GM12875 (cell line): ENCODE results near the gene ADAMTS18.

Source experiments
- H3K4me3 ChIP-seq: one replicate; pipeline ENCODE4 v1.5.1; 2011; ENCODE audit warnings: low read depth, low read length, control low read depth
- TF ChIP-seq, protein P1 (sequence below): IDR thresholded peaks from 2 replicates; pipeline ENCODE4 v1.5.1; 2011; ENCODE audit warnings: low read depth, mild to moderate bottlenecking, control low read depth, inconsistent platforms, low read length, moderate library complexity, borderline replicate concordance; ENCODE audit not compliant: insufficient read depth

ADAMTS18 gene

DNA sequence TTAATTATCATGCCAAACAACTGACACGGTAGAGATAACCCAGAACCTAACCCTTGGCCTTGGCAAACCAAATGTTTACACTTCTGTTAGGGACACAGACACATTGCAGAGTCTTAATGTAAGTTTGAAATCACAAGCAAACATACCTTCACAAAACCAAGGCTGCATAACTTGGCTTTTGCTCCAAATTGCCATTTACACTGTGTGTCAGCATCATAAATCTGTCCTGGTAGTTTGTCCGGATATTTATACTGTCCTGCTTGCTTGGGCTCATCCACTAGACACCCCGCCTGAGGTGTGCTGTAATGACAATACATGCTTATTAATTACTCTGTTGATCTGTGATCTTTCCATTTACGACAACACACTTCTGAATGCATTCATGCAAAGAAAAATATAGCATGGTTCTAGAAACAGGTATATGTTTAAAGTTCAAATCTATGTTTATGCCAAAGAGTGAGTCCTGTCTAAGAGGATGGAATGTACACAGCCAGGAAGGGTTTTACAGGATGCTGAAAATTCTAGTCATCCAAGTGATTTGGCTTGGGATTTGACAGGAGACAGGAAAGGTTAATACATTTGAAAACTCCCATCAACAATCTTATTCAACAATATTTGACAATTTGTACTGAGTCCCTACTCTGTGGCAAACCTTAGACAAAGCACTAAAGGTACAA lies 81.1 kb downstream of the ADAMTS18 start:
- TF ChIP-seq, protein P1, sequence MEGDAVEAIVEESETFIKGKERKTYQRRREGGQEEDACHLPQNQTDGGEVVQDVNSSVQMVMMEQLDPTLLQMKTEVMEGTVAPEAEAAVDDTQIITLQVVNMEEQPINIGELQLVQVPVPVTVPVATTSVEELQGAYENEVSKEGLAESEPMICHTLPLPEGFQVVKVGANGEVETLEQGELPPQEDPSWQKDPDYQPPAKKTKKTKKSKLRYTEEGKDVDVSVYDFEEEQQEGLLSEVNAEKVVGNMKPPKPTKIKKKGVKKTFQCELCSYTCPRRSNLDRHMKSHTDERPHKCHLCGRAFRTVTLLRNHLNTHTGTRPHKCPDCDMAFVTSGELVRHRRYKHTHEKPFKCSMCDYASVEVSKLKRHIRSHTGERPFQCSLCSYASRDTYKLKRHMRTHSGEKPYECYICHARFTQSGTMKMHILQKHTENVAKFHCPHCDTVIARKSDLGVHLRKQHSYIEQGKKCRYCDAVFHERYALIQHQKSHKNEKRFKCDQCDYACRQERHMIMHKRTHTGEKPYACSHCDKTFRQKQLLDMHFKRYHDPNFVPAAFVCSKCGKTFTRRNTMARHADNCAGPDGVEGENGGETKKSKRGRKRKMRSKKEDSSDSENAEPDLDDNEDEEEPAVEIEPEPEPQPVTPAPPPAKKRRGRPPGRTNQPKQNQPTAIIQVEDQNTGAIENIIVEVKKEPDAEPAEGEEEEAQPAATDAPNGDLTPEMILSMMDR = no peak
- H3K4me3 ChIP-seq = no peak overlapping the region

DNA sequence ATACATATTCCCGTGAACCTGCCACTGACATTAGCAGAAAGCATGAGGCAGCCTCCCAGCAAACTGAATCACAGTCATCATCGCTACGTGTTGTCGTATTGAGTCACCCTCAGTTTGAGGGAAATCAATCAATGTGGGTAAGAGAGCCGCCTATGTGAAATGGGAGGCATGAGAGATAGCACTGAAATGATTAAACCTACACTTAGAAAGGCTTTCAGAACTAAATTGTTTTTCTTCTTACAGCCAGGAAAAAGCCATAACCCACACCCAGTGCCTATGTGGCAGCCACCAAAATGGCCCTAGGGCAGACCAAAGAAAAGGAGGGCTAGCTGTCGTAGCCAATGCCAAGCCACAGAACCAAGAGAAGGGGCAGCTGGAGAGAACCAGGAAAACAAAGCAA lies 90.5 kb downstream of the ADAMTS18 start:
- no peak overlapping the region for H3K4me3 ChIP-seq
- TF ChIP-seq, protein P1 = no peak

DNA sequence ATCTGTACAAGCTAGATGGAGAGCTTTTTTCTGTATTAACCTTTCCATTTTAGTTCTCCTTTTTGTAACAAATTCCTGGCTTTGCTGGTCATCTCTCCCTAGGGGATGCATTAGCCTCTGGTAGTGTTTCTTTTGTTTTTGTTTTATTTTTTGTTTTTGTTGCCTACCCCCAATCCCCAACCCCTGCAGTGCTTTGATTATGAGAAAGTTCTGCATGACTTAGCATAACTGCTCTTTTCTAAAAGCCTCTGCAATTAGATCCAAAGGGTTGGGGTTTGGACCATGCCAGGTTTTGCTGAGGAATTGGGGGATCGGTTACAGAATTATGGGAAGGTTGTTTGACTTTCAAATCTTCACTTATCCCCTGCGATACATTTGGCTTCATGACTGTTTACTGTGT lies 98.2 kb downstream of the ADAMTS18 start:
- TF ChIP-seq, protein P1 = no peak
- no peak overlapping the region for H3K4me3 ChIP-seq

DNA sequence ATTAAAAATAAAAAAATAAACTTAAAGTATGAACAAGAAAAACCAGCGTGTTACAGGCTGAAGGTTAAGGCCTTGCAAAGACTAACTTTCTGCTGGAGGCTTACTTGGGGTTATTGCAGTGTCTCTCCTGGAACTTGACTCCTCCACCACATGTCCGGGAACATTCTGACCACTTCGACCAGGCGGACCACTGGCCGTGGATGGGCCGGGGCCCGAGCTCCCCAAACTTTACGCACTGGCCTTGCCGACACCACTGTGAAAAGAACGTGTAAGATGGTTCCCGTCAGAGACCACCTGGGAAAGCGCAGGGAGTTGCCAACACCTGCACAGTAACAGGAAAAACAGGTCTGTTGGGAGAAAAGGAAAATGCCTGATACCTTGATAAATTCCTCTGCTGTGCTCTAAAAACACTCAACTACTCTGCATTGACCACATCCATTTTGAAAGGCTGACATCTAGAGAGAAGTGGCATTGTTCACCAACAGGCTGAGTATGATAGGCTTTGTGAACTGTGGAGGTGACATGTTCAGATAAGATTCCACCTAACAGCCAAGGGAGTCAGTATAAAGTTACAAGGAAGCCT lies 99.1 kb downstream of the ADAMTS18 start:
- no peak overlapping the region for H3K4me3 ChIP-seq
- TF ChIP-seq, protein P1 = no peak

DNA sequence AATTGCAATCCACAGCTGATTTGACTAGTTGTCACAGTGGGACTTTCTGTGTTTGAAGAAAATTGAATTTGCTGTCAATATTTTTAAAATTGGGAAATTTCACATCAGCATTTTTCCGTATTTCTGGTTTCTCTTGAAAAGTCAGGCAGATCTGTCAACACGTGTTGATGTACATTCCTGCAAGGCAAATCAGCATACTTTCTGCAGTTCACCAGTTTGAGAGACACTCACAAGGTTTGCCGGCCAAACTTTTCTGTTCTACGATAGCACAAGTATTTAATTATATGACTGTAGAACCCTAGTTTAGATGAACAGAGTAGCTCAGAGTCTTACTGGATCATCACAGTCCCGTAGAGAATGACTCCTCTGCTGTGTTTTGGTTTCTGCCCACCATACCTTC lies 102.0 kb downstream of the ADAMTS18 start:
- TF ChIP-seq, protein P1 = no peak

DNA sequence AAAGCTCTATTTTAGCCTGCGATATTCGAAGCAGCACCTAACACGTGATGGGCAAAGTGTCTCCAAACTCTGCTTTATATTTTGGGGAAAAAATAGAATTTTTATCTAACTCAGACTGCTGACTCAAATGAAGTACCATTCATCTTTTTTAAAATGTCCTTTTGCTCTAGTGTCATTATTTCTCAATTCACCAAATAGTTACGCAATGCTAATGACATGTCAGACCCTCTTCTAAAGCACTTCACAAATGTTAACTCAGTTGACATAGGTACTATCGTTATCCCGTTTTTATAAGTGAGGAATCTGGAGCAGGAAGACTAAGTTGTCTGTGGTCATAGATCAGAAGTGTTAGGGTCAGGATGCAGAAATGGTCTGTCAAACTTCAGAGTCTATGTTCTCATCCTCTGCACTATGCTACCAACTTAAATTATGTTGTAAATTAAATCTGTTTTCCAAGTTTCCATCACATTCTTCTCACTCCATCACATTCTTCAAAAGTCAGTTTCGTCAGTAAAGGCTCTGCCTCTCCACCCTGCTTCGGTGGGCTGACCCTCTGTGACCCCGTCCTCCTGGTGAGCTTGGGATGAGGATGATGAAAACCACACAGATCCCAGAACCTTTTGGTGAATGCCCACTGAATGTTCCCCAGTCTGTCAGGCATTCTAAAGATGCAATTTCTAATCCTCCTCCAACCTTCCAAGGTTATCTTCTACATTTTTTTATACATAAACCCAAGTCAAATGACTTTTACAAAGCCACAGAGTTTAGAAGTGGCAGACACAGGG lies 102.8 kb downstream of the ADAMTS18 start:
- TF ChIP-seq, protein P1 = no peak
- no peak overlapping the region for H3K4me3 ChIP-seq

More for the DNA sequence above, 102.0 kb downstream of the ADAMTS18 start:
- H3K4me3 ChIP-seq = no peak overlapping the region
